Dermis blood vessel endothelial cell (primary cell): ENCODE measurements around the gene EPB41L3. TPM values are rescaled to one million over a fixed set of nuclear protein-coding genes. Genes with fewer than 3 reads are reported as not detected.
"Not testable (repeated sequence)": the region's sequence is repeated elsewhere in the genome, so short reads cannot be mapped to it uniquely, and the experiment has no call there.

Experiments
- DNase-seq: peaks from one replicate; pipeline ENCODE4 v3.0.0; 2010
- total RNA-seq: library from RNA; depleted of rRNA; stranded (reverse); fragments of >200 nt; gene quantifications from 2 replicates; pipeline ENCODE4 v1.2.3, GENCODE V29; 2014

Gene EPB41L3
- total RNA-seq, 1 donor from 2014 or later: 38.1 TPM

- peak; percentile 26 for DNase-seq
Measured at GRCh38 chr18:5490753-5491480, 52.9 kb downstream of the EPB41L3 start.

GRCh38 chr18:5488844-5489243 is 55.0 kb downstream of the EPB41L3 start:
- no peak for DNase-seq

- not testable (repeated sequence) for DNase-seq
Measured at GRCh38 chr18:5488044-5488443, 55.8 kb downstream of the EPB41L3 start.

- no peak for DNase-seq
Measured at GRCh38 chr18:5484526-5484925, 59.3 kb downstream of the EPB41L3 start.

- DNase-seq: no peak
Measured at GRCh38 chr18:5481621-5482020, 62.2 kb downstream of the EPB41L3 start.

- DNase-seq: no peak
Measured at GRCh38 chr18:5478261-5478660, 65.5 kb downstream of the EPB41L3 start.

GRCh38 chr18:5476961-5477800 is 66.6 kb downstream of the EPB41L3 start:
- DNase-seq: no peak

GRCh38 chr18:5475267-5475666 is 68.5 kb downstream of the EPB41L3 start:
- DNase-seq: peak; percentile 55

- no peak for DNase-seq
Measured at GRCh38 chr18:5469340-5469739, 74.5 kb downstream of the EPB41L3 start.

GRCh38 chr18:5468394-5468793 is 75.4 kb downstream of the EPB41L3 start:
- no peak for DNase-seq

GRCh38 chr18:5467671-5468070 is 76.1 kb downstream of the EPB41L3 start:
- no peak for DNase-seq

- peak; percentile 56 for DNase-seq
Measured at GRCh38 chr18:5466256-5466655, 77.5 kb downstream of the EPB41L3 start.

GRCh38 chr18:5464251-5464650 is 79.5 kb downstream of the EPB41L3 start:
- DNase-seq: no peak

- DNase-seq: peak; percentile 70
Measured at GRCh38 chr18:5463831-5464230, 80.0 kb downstream of the EPB41L3 start.

- peak; percentile 28 for DNase-seq
Measured at GRCh38 chr18:5463390-5463789, 80.4 kb downstream of the EPB41L3 start.

- DNase-seq: no peak
Measured at GRCh38 chr18:5462227-5462626, 81.6 kb downstream of the EPB41L3 start.

GRCh38 chr18:5461041-5461440 is 82.8 kb downstream of the EPB41L3 start:
- no peak for DNase-seq

- no peak for DNase-seq
Measured at GRCh38 chr18:5457462-5457957, 86.3 kb downstream of the EPB41L3 start.

- peak; percentile 66 for DNase-seq
Measured at GRCh38 chr18:5456577-5457461, 87.0 kb downstream of the EPB41L3 start.

GRCh38 chr18:5455674-5456073 is 88.1 kb downstream of the EPB41L3 start:
- DNase-seq: peak; percentile 72

GRCh38 chr18:5452943-5453443 is 90.8 kb downstream of the EPB41L3 start:
- DNase-seq: peak; percentile 54

GRCh38 chr18:5451871-5452270 is 91.9 kb downstream of the EPB41L3 start:
- no peak for DNase-seq
